Measurements from ENCODE around the gene GRHL1.

GRHL1 gene

DNA sequence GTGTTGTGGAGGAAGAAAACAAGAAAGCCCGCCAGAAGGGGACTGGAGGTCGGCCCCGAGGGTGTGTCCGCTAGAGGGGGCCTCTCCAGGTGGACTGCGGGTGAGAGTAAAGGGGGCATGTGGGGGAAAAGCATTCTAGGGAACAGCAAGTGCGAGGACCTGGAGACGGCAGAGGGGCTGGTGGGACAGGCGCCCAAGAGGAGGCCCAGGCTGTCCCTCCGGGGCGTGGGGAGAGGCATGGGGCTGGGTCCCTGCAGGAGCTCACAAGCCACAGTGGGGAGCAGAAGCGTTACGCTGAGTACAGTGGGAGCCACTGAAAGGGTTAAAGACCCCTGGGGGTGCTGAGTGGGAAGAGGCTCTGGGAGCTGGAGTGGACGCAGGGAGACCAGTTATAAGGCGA, 90.2 kb downstream of the GRHL1 start:
- DNase-seq (ENCODE audit: low read depth, low spot score), result no peak

DNA sequence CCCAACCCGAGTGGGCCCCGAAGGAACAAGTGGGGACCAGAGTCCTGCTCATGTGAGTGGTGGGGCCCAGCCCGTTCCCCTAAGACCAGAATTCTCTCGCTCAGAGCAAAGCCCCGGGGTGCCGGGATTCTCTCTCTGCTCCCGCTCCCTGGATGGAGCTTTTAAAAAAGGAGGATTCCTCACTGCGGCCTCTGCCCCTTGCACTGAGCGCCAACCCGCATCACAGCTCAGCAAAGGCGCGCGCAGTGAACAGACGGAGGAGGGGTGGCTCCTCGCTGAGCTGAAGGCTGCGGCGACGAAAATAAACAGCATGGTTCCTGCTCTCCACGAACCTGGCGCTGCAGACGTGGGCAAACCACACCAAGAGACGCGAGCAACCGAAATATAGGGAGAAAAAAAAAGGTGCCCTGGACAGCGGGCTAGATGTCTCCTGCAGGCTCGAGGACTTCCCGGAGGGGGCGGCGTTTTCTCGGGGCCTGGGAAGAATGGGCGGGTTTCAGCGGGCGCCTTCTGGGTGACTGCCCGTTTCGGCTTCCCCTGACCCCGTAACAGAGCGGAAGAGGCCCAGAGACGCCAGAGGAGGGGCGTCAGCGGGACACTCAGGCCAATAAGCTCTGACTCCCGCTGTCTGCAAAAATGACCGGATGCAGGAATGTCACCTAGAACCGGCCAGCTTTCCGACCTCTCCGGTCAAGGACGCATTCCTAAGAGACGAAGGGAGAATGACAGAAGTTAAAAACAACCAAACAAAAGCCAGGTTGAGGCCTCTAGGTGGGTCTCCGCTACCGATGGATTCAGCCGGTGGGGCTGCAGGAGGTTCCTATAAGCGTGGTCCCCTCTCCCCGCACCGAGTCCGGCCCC, 91.0 kb downstream of the GRHL1 start:
- no peak for DNase-seq (ENCODE audit: low read depth, low spot score)

DNA sequence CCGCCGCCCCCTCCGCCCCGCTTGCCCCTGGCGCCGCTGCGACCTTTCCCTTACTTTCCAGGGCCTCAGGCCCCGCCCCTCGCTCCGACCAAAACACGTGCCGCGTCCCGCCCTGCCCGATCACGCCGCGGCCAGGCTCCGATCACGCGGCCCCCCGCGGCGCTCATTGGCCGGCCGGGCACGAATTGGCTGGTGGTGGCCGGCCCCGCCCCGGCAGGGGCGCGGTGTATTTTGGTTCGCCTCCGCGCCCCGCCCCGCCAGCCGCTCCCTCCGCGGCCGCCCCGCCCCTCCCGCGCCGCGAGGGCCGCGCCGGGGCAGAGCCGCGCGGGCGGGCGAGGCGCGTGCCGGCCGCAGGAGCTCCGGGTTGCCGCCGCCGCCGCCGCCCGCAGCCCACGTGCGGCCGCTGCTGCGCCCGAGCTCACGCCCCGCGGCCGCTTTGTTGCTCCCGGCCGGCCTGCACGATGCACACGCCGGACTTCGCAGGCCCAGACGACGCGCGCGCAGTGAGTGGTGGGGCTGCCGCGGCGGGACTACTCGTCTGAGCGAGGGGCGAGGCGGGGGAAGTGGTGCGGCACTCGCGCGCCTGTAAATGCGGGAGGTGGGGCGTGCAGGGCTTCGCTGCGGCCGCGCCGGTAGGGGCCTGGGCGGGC, 91.9 kb downstream of the GRHL1 start, which contains the start of gene KLF11:
Gene KLF11 (plus strand): TSS at position 295 of the 650 bp plus-strand sequence. CDS start 167 bp downstream, at position 462.
- peak; percentile 61 for DNase-seq (ENCODE audit: low read depth, low spot score)

DNA sequence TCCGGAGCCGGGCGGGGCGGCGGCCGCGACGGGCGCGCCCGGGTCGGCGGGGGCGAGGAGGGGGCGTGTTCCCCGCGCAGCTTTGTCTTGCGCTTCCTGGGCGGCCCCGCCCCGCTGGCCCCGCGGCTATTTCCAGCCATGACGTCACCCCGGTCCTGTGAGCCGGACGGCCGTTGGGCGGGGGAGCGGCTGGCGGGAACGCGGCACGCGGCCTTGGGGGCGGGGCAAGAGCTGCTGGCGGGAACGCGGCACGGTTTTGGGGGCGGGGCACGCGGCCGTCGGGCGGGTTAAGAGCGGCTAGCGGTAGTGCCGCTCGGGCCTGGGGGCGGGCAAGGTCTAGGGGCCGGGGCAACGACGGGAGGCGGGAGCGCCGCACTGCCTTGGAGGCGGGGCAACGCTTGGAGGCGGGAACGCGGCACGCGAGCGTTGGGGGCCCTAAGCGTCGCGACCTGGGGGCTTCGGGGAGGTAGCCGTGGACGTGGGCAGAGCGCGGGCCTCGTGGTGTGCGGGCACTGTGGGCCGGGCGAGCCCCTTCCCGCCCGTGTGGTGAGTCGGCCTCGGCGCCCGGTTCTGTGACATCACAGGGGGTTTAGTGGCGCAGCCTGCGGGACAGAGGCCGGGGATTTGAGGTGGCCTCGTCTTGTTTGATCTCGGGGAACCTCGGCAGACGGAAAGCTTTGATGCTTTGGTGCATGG, 92.6 kb downstream of the GRHL1 start:
- DNase-seq (ENCODE audit: low read depth, low spot score), result no peak

DNA sequence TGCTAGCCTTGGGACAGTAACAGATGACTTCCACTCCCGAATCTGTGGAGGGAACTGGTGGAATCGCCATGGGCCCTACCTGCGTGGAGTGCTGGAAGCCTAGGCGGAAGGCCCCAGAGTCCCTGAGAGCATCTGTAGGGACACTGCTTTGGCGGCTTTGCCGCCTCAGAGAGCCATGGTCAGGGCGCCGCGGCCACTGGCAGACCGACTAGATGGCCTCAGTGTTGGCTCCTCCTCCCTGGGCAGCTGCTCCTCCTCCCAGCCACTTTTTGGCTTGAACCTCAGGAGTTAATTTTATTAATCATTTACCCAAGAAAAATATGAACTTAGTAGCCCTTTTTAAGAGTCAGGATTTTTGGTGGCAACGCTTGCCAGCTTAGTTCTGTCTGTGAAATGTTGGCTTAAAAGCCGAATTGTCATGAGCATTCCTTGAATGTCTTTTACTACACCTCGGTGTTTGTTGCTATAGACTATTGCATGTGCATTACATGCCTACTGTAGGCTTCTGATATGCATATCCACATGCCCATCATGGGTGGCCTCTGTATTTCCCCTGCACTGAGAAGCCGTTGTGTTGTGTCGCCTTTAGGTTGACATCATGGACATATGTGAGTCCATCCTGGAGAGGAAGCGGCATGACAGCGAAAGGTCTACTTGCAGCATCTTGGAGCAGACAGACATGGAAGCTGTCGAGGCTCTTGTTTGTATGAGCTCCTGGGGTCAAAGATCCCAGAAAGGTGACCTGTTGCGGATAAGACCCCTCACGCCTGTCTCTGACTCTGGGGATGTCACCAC, 94.3 kb downstream of the GRHL1 start:
- no peak for DNase-seq (ENCODE audit: low read depth, low spot score)

DNA sequence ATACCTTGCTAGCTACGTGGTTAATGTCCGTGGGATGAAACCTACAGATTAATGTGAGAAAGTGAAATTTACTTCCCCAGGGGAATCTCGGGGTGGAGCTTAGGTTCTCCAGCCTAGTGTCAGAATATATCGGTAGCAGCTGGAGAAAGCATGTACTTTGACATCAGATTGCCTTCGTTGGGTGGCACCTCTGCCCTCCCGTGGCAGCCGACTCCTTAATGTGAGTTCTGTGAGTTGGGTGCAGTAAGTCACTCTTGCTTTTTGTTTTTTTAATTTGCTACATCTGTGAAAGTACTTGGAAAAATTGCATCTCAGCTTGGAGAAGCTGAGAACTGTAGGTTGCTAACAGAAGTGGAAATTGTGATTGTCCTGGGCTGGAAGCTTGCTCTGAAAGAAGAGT, 95.4 kb downstream of the GRHL1 start:
- no peak for DNase-seq (ENCODE audit: low read depth, low spot score)

DNA sequence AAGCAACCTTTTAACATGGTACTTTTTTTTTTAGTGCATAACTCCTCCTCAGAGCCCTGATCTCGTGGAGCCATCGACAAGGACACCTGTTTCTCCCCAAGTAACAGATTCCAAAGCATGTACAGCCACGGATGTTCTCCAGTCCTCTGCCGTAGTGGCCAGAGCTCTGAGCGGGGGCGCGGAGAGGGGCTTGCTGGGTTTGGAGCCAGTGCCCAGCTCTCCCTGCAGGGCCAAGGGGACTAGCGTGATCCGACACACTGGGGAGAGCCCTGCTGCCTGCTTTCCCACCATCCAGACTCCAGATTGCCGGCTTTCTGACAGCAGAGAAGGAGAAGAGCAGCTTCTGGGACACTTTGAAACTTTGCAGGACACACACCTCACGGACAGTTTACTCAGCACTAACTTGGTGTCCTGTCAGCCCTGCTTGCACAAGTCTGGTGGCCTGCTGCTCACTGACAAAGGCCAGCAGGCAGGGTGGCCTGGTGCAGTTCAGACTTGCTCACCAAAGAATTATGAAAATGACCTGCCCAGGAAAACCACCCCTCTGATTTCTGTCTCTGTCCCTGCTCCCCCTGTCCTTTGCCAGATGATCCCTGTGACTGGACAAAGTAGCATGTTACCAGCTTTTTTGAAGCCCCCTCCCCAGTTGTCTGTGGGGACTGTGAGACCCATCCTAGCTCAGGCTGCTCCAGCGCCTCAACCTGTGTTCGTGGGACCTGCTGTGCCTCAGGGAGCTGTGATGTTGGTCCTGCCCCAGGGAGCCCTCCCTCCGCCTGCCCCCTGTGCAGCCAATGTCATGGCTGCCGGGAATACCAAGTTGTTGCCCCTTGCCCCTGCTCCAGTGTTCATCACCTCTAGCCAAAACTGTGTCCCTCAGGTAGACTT, 96.4 kb downstream of the GRHL1 start:
- no peak for DNase-seq (ENCODE audit: low read depth, low spot score)

DNA sequence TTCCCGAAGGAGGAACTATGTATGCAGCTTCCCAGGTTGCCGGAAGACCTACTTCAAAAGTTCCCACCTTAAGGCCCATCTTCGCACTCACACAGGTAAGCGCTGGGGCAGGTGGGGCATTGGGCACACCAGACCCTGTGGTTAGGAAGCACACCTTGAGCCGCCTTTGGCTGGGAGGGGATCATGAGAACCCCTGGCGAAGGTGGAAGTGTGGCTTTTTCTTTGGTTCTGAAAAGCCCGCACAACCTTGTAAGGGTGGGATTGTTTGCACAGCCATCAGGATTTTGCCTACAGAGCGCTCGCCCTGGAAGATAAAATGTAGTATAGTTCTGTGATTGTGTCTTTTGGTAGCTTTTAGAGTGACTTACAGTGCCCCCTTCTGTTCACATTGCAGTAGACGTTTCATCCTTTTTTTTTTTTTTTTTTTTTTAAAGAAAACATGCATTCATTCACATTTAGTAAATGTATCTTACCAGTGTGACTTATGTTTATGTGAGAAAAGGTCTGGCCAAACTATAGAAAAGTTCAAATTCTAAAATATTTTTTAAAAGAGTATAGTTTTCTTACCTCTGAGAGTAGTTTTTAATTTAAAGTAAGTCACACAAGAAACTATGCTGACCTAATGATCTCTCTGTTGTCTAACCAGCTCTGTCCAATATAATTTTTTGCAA, 97.1 kb downstream of the GRHL1 start:
- no peak for DNase-seq (ENCODE audit: low read depth, low spot score)

Data from brain pericyte (primary cell).